ENCODE measurements around the gene CLIP1. TPM values are rescaled to one million over a fixed set of nuclear protein-coding genes. Genes with fewer than 3 reads are reported as not detected.
"Not testable (repeated sequence)": the region's sequence is repeated elsewhere in the genome, so short reads cannot be mapped to it uniquely, and the experiment has no call there.

Gene CLIP1
- total RNA-seq, 2 experiments from 2014 or later: 42.5 to 47.2 TPM

GRCh38 chr12:122371475-122372045 lies 50.9 kb downstream of the CLIP1 start:
- ChIA-PET POLR2A (interaction anchor here (0.7 kb wide), 1 partner anchor 9 kb away, joined by 3 read pairs; no protein-coding TSS in a partner anchor), CTCF (interaction anchor here (0.7 to 1.0 kb wide), 2 partner anchors 16 to 71 kb away, joined by 3 to 4 read pairs; no protein-coding TSS in a partner anchor)

GRCh38 chr12:122368361-122369073 lies 54.0 kb downstream of the CLIP1 start:
- POLR2A ChIA-PET: no interaction called here
- CTCF ChIA-PET: no interaction called here

- POLR2A ChIA-PET: not testable (repeated sequence)
- CTCF ChIA-PET: interaction anchor here (0.5 kb wide), 1 partner anchor 338 kb away, joined by 3 read pairs; no protein-coding TSS in a partner anchor
Measured at GRCh38 chr12:122367632-122368031, 54.8 kb downstream of the CLIP1 start.

- CTCF ChIA-PET: interaction anchor here (0.5 kb wide), 1 partner anchor 338 kb away, joined by 3 read pairs; no protein-coding TSS in a partner anchor
Measured at GRCh38 chr12:122366685-122367475, 55.6 kb downstream of the CLIP1 start.

GRCh38 chr12:122365226-122365625 lies 57.2 kb downstream of the CLIP1 start:
- CTCF ChIA-PET: not testable (repeated sequence)
- POLR2A ChIA-PET: interaction anchor here (0.6 kb wide), 1 partner anchor 75 kb away, joined by 3 read pairs; no protein-coding TSS in a partner anchor

More at GRCh38 chr12:122366685-122367475, 55.6 kb downstream of the CLIP1 start:
- POLR2A ChIA-PET: no interaction called here

- POLR2A ChIA-PET: interaction anchor here (0.6 kb wide), 1 partner anchor 474 kb away, joined by 4 read pairs; no protein-coding TSS in a partner anchor
- CTCF ChIA-PET: no interaction called here
Measured at GRCh38 chr12:122363782-122364181, 58.7 kb downstream of the CLIP1 start.

- POLR2A ChIA-PET: interaction anchor here (0.6 to 0.7 kb wide), 2 partner anchors 9 to 14 kb away, joined by 3 to 6 read pairs; no protein-coding TSS in a partner anchor
Measured at GRCh38 chr12:122362755-122363154, 59.7 kb downstream of the CLIP1 start.

GRCh38 chr12:122358403-122358802 lies 64.1 kb downstream of the CLIP1 start:
- CTCF ChIA-PET: interaction anchor here (0.7 kb wide), 2 partner anchors 138 to 192 kb away, joined by 3 to 4 read pairs; no protein-coding TSS in a partner anchor
- POLR2A ChIA-PET: not testable (repeated sequence)

More at GRCh38 chr12:122362755-122363154, 59.7 kb downstream of the CLIP1 start:
- CTCF ChIA-PET: interaction anchor here (0.6 kb wide), 1 partner anchor 13 kb away, joined by 3 read pairs; no protein-coding TSS in a partner anchor

- POLR2A ChIA-PET, CTCF ChIA-PET: not testable (repeated sequence)
Measured at GRCh38 chr12:122357536-122357935, 64.9 kb downstream of the CLIP1 start.

GRCh38 chr12:122356991-122357390 lies 65.5 kb downstream of the CLIP1 start:
- POLR2A ChIA-PET: not testable (repeated sequence)
- CTCF ChIA-PET: interaction anchor here (2.5 kb wide), 1 partner anchor 21 kb away, joined by 10 read pairs; no protein-coding TSS in a partner anchor

GRCh38 chr12:122356192-122356635 lies 66.3 kb downstream of the CLIP1 start:
- ChIA-PET CTCF (interaction anchor here (0.8 to 2.5 kb wide), 8 partner anchors 10 to 116 kb away, joined by 3 to 10 read pairs (median 4); no protein-coding TSS in a partner anchor), POLR2A (no interaction called here)

GRCh38 chr12:122355706-122356105 lies 66.8 kb downstream of the CLIP1 start:
- CTCF ChIA-PET: interaction anchor here (1.0 to 2.5 kb wide), 8 partner anchors 9 to 116 kb away, joined by 3 to 10 read pairs (median 4); no protein-coding TSS in a partner anchor
- POLR2A ChIA-PET: no interaction called here

GRCh38 chr12:122354958-122355641 lies 67.4 kb downstream of the CLIP1 start:
- ChIA-PET POLR2A (no interaction called here), CTCF (interaction anchor here (0.6 to 2.5 kb wide), 9 partner anchors 9 to 117 kb away, joined by 3 to 10 read pairs (median 4); no protein-coding TSS in a partner anchor)

- POLR2A ChIA-PET: no interaction called here
- CTCF ChIA-PET: no interaction called here
Measured at GRCh38 chr12:122352394-122352793, 70.1 kb downstream of the CLIP1 start.

GRCh38 chr12:122350141-122350848 lies 72.2 kb downstream of the CLIP1 start:
- CTCF ChIA-PET: interaction anchor here (0.6 kb wide), 1 partner anchor 10 kb away, joined by 4 read pairs; no protein-coding TSS in a partner anchor
- POLR2A ChIA-PET: no interaction called here

GRCh38 chr12:122349078-122349477 lies 73.4 kb downstream of the CLIP1 start:
- ChIA-PET CTCF (interaction anchor here (0.8 kb wide), 1 partner anchor 14 kb away, joined by 3 read pairs; no protein-coding TSS in a partner anchor), POLR2A (no interaction called here)

GRCh38 chr12:122348505-122348904 lies 74.0 kb downstream of the CLIP1 start:
- ChIA-PET POLR2A (interaction anchor here (0.5 kb wide), 1 partner anchor 14 kb away, joined by 6 read pairs; no protein-coding TSS in a partner anchor), CTCF (no interaction called here)

- ChIA-PET POLR2A (no interaction called here), CTCF (interaction anchor here (1.4 kb wide), 1 partner anchor 9 kb away, joined by 6 read pairs; no protein-coding TSS in a partner anchor)
Measured at GRCh38 chr12:122346054-122346453, 76.4 kb downstream of the CLIP1 start.

Measured in activated CD8-positive, alpha-beta memory T cell treated with anti-CD3 and anti-CD28 coated beads for 36 hours (primary cell).